GM12874 (cell line): ENCODE results near the gene SAMHD1.

Experiments used
- CTCF ChIP-seq: IDR thresholded peaks from 2 replicates; pipeline ENCODE4 v1.5.1; 2011; ENCODE audit warnings: low read depth, mild to moderate bottlenecking, control low read depth, low read length, moderate library complexity; ENCODE audit not compliant: insufficient read depth

SAMHD1 gene

GRCh38 chr20:36848078-36848660 is 103.3 kb downstream of the SAMHD1 start:
- no peak for TF ChIP-seq CTCF

GRCh38 chr20:36847710-36848040 is 103.8 kb downstream of the SAMHD1 start:
- TF ChIP-seq CTCF = no peak

- no peak for TF ChIP-seq CTCF
These were observed 104.3 kb downstream of the SAMHD1 start for GRCh38 chr20:36847009-36847709.

- no peak for TF ChIP-seq CTCF
These were observed 106.1 kb downstream of the SAMHD1 start for GRCh38 chr20:36845288-36845971.
